Stimulated activated naive CD8-positive, alpha-beta T cell treated with anti-CD3 and anti-CD28 coated beads, Interleukin-15, Interleukin-2, amounts not matched to agents 100 ng/mL and 50 ng/mL, for 24 hours (primary cell): ENCODE results near the gene MAK.
A peak's percentile ranks its signal among the peaks of the same experiment; 100 is the strongest.
"Not testable (repeated sequence)": the region's sequence is repeated elsewhere in the genome, so short reads cannot be mapped to it uniquely, and the experiment has no call there.

Source experiments
- H3K27ac Mint-ChIP-seq: one replicate; pipeline ENCODE4 v1.8.0; 2021; ENCODE audit warnings: mild to moderate bottlenecking, mixed read lengths
- H3K27me3 Mint-ChIP-seq: one replicate; pipeline ENCODE4 v1.8.0; 2021; ENCODE audit warnings: mixed read lengths
- H3K36me3 Mint-ChIP-seq: one replicate; pipeline ENCODE4 v1.8.0; 2021; ENCODE audit warnings: low read depth, mixed read lengths
- H3K4me1 Mint-ChIP-seq: one replicate; pipeline ENCODE4 v1.8.0; 2021; ENCODE audit warnings: low read depth, mixed read lengths
- H3K4me3 Mint-ChIP-seq: one replicate; pipeline ENCODE4 v1.8.0; 2021; ENCODE audit warnings: mild to moderate bottlenecking, mixed read lengths
- H3K9me3 Mint-ChIP-seq: one replicate; pipeline ENCODE4 v1.8.0; 2021; ENCODE audit warnings: mixed read lengths

The MAK gene

GRCh38 chr6:10837009-10837621, 1.2 kb downstream of the MAK start:
- Mint-ChIP-seq H3K4me3 (peak overlapping the region; percentile 84), H3K27ac (no peak overlapping the region), H3K27me3 (peaks cover 52% of the 10 kb centered on the region), H3K9me3 (no peaks in the 10 kb centered on the region), H3K4me1 (peaks cover 25% of the 10 kb centered on the region), H3K36me3 (peaks cover 3% of the 10 kb centered on the region)

- H3K9me3 Mint-ChIP-seq: no peaks in the 10 kb centered on the region
- H3K4me3 Mint-ChIP-seq: no peak overlapping the region
- H3K27ac Mint-ChIP-seq: no peak overlapping the region
- H3K27me3 Mint-ChIP-seq: peaks cover 38% of the 10 kb centered on the region
- H3K36me3 Mint-ChIP-seq: peaks cover 3% of the 10 kb centered on the region
- peaks cover 25% of the 10 kb centered on the region for H3K4me1 Mint-ChIP-seq
Observed at GRCh38 chr6:10834823-10835222, 3.5 kb downstream of the MAK start.

- peaks cover 16% of the 10 kb centered on the region for H3K27me3 Mint-ChIP-seq
- H3K4me3 Mint-ChIP-seq: no peak overlapping the region
- H3K27ac Mint-ChIP-seq: no peak overlapping the region
- H3K36me3 Mint-ChIP-seq: peaks cover 6% of the 10 kb centered on the region
- H3K9me3 Mint-ChIP-seq: no peaks in the 10 kb centered on the region
- H3K4me1 Mint-ChIP-seq: no peaks in the 10 kb centered on the region
Observed at GRCh38 chr6:10831609-10832008, 6.7 kb downstream of the MAK start.

GRCh38 chr6:10824819-10825218, 13.5 kb downstream of the MAK start:
- Mint-ChIP-seq H3K9me3 (no peaks in the 10 kb centered on the region), H3K4me1 (no peaks in the 10 kb centered on the region), H3K4me3 (no peak overlapping the region), H3K27ac (no peak overlapping the region), H3K36me3 (peaks cover 12% of the 10 kb centered on the region), H3K27me3 (no peaks in the 10 kb centered on the region)

GRCh38 chr6:10824297-10824696, 14.0 kb downstream of the MAK start:
- Mint-ChIP-seq H3K27ac (no peak overlapping the region), H3K9me3 (no peaks in the 10 kb centered on the region), H3K4me3 (no peak overlapping the region), H3K36me3 (peaks cover 10% of the 10 kb centered on the region), H3K27me3 (no peaks in the 10 kb centered on the region), H3K4me1 (no peaks in the 10 kb centered on the region)

GRCh38 chr6:10814176-10814575, 24.2 kb downstream of the MAK start:
- H3K4me1 Mint-ChIP-seq: not testable (repeated sequence)

GRCh38 chr6:10809098-10809497, 29.2 kb downstream of the MAK start:
- peaks cover 14% of the 10 kb centered on the region for H3K36me3 Mint-ChIP-seq
- H3K4me3 Mint-ChIP-seq: no peak overlapping the region
- H3K4me1 Mint-ChIP-seq: no peaks in the 10 kb centered on the region
- H3K9me3 Mint-ChIP-seq: no peaks in the 10 kb centered on the region
- H3K27me3 Mint-ChIP-seq: no peaks in the 10 kb centered on the region
- no peak overlapping the region for H3K27ac Mint-ChIP-seq

More at GRCh38 chr6:10814176-10814575, 24.2 kb downstream of the MAK start:
- not testable (repeated sequence) for H3K4me3 Mint-ChIP-seq, H3K27me3 Mint-ChIP-seq, H3K27ac Mint-ChIP-seq, H3K36me3 Mint-ChIP-seq, H3K9me3 Mint-ChIP-seq

GRCh38 chr6:10808376-10808775, 30.0 kb downstream of the MAK start:
- Mint-ChIP-seq H3K27me3 (no peaks in the 10 kb centered on the region), H3K4me1 (no peaks in the 10 kb centered on the region), H3K36me3 (peaks cover 14% of the 10 kb centered on the region), H3K27ac (no peak overlapping the region), H3K9me3 (no peaks in the 10 kb centered on the region), H3K4me3 (no peak overlapping the region)

GRCh38 chr6:10801224-10801848, 37.0 kb downstream of the MAK start:
- Mint-ChIP-seq H3K4me1 (no peaks in the 10 kb centered on the region), H3K4me3 (no peak overlapping the region), H3K27ac (no peak overlapping the region), H3K27me3 (no peaks in the 10 kb centered on the region), H3K9me3 (no peaks in the 10 kb centered on the region), H3K36me3 (peaks cover 9% of the 10 kb centered on the region)

- peaks cover 6% of the 10 kb centered on the region for H3K36me3 Mint-ChIP-seq
- H3K9me3 Mint-ChIP-seq: no peaks in the 10 kb centered on the region
- H3K4me3 Mint-ChIP-seq: no peak overlapping the region
- no peaks in the 10 kb centered on the region for H3K27me3 Mint-ChIP-seq
- no peaks in the 10 kb centered on the region for H3K4me1 Mint-ChIP-seq
- H3K27ac Mint-ChIP-seq: no peak overlapping the region
Observed at GRCh38 chr6:10800810-10801209, 37.5 kb downstream of the MAK start.

- Mint-ChIP-seq H3K27ac (no peak overlapping the region), H3K36me3 (peaks cover 32% of the 10 kb centered on the region), H3K4me1 (peaks cover 7% of the 10 kb centered on the region), H3K9me3 (no peaks in the 10 kb centered on the region), H3K27me3 (no peaks in the 10 kb centered on the region), H3K4me3 (no peak overlapping the region)
Observed at GRCh38 chr6:10794239-10794638, 44.1 kb downstream of the MAK start.

GRCh38 chr6:10793695-10794094, 44.6 kb downstream of the MAK start:
- no peaks in the 10 kb centered on the region for H3K27me3 Mint-ChIP-seq
- no peak overlapping the region for H3K27ac Mint-ChIP-seq
- H3K4me3 Mint-ChIP-seq: no peak overlapping the region
- H3K36me3 Mint-ChIP-seq: peaks cover 32% of the 10 kb centered on the region
- H3K9me3 Mint-ChIP-seq: no peaks in the 10 kb centered on the region
- H3K4me1 Mint-ChIP-seq: peaks cover 7% of the 10 kb centered on the region

GRCh38 chr6:10793035-10793434, 45.3 kb downstream of the MAK start:
- H3K4me3 Mint-ChIP-seq: no peak overlapping the region
- H3K27me3 Mint-ChIP-seq: no peaks in the 10 kb centered on the region
- peaks cover 32% of the 10 kb centered on the region for H3K36me3 Mint-ChIP-seq
- H3K9me3 Mint-ChIP-seq: no peaks in the 10 kb centered on the region
- peaks cover 7% of the 10 kb centered on the region for H3K4me1 Mint-ChIP-seq
- no peak overlapping the region for H3K27ac Mint-ChIP-seq

GRCh38 chr6:10792101-10792500, 46.2 kb downstream of the MAK start:
- Mint-ChIP-seq H3K27me3 (no peaks in the 10 kb centered on the region), H3K4me1 (peaks cover 7% of the 10 kb centered on the region), H3K36me3 (peaks cover 32% of the 10 kb centered on the region), H3K27ac (no peak overlapping the region), H3K9me3 (no peaks in the 10 kb centered on the region), H3K4me3 (no peak overlapping the region)

- H3K36me3 Mint-ChIP-seq: peaks cover 32% of the 10 kb centered on the region
- H3K4me3 Mint-ChIP-seq: no peak overlapping the region
- H3K4me1 Mint-ChIP-seq: peaks cover 7% of the 10 kb centered on the region
- H3K27me3 Mint-ChIP-seq: no peaks in the 10 kb centered on the region
- H3K27ac Mint-ChIP-seq: no peak overlapping the region
- H3K9me3 Mint-ChIP-seq: no peaks in the 10 kb centered on the region
Observed at GRCh38 chr6:10791673-10792072, 46.7 kb downstream of the MAK start.

GRCh38 chr6:10779076-10779475, 59.3 kb downstream of the MAK start:
- H3K4me3 Mint-ChIP-seq: no peak overlapping the region
- H3K9me3 Mint-ChIP-seq: no peaks in the 10 kb centered on the region
- peaks cover 50% of the 10 kb centered on the region for H3K36me3 Mint-ChIP-seq
- no peak overlapping the region for H3K27ac Mint-ChIP-seq
- H3K4me1 Mint-ChIP-seq: no peaks in the 10 kb centered on the region
- H3K27me3 Mint-ChIP-seq: no peaks in the 10 kb centered on the region
